ENCODE results near the gene CLDND2.

Gene CLDND2

GRCh38 chr19:51394050-51394836 lies 25.4 kb upstream of the CLDND2 start:
- TF ChIP-seq REST (IDR thresholded peaks at IDR 0.05; ENCODE audit: insufficient replicate concordance, low read depth): peak; percentile 24
- TF ChIP-seq GABPA (IDR thresholded peaks at IDR 0.05; ENCODE audit: low read depth): peak; percentile 50; the same call in 1 of the 2 replicates
- peak; percentile 76 for TF ChIP-seq SPI1 (IDR thresholded peaks at IDR 0.05; ENCODE audit: borderline replicate concordance, low read depth)
- no peak for TF ChIP-seq CTCF (IDR thresholded peaks at IDR 0.05; ENCODE audit: insufficient read depth, low read length)
- TF ChIP-seq POLR2AphosphoS5 (IDR thresholded peaks at IDR 0.05; ENCODE audit: low read depth): peak; percentile 71
- Histone ChIP-seq H3K27me3 (ENCODE audit: insufficient read depth, poor library complexity, severe bottlenecking) (no peaks in the 10 kb centered on the region), H3K27ac (replicated peaks) (peak overlapping the region; percentile 78), H3K4me3 (replicated peaks; ENCODE audit: insufficient read depth, low read length) (peak overlapping the region; percentile 72)
- DNase-seq (ENCODE audit: low read depth in 1 of 2, low spot score in 1 of 2): peak; percentile 97 to 99

GRCh38 chr19:51392701-51393100 lies 23.9 kb upstream of the CLDND2 start:
- H3K27ac ChIP-seq (replicated peaks): no peak overlapping the region
- H3K27me3 ChIP-seq (ENCODE audit: insufficient read depth, poor library complexity, severe bottlenecking): no peaks in the 10 kb centered on the region
- TF ChIP-seq POLR2AphosphoS5 (IDR thresholded peaks at IDR 0.05; ENCODE audit: low read depth) (no peak), REST (IDR thresholded peaks at IDR 0.05; ENCODE audit: insufficient replicate concordance, low read depth) (no peak), CTCF (IDR thresholded peaks at IDR 0.05; ENCODE audit: insufficient read depth, low read length) (no peak), SPI1 (IDR thresholded peaks at IDR 0.05; ENCODE audit: borderline replicate concordance, low read depth) (no peak), GABPA (IDR thresholded peaks at IDR 0.05; ENCODE audit: low read depth) (no peak)
- H3K4me3 ChIP-seq (replicated peaks; ENCODE audit: insufficient read depth, low read length): no peak overlapping the region
- DNase-seq (ENCODE audit: low read depth in 1 of 2, low spot score in 1 of 2): no peak

GRCh38 chr19:51391073-51391611 lies 22.3 kb upstream of the CLDND2 start:
- no peaks in the 10 kb centered on the region for H3K27me3 ChIP-seq (ENCODE audit: insufficient read depth, poor library complexity, severe bottlenecking)
- no peak overlapping the region for H3K4me3 ChIP-seq (replicated peaks; ENCODE audit: insufficient read depth, low read length)
- H3K27ac ChIP-seq (replicated peaks): no peak overlapping the region
- TF ChIP-seq REST (IDR thresholded peaks at IDR 0.05; ENCODE audit: insufficient replicate concordance, low read depth) (no peak), GABPA (IDR thresholded peaks at IDR 0.05; ENCODE audit: low read depth) (no peak), CTCF (IDR thresholded peaks at IDR 0.05; ENCODE audit: insufficient read depth, low read length) (no peak), SPI1 (IDR thresholded peaks at IDR 0.05; ENCODE audit: borderline replicate concordance, low read depth) (no peak), POLR2AphosphoS5 (IDR thresholded peaks at IDR 0.05; ENCODE audit: low read depth) (no peak)
- no peak for DNase-seq (ENCODE audit: low read depth in 1 of 2, low spot score in 1 of 2)
